ENCODE results near the gene ZNF507.
"Not testable (repeated sequence)": the region's sequence is repeated elsewhere in the genome, so short reads cannot be mapped to it uniquely, and the experiment has no call there.

The ZNF507 gene

DNA sequence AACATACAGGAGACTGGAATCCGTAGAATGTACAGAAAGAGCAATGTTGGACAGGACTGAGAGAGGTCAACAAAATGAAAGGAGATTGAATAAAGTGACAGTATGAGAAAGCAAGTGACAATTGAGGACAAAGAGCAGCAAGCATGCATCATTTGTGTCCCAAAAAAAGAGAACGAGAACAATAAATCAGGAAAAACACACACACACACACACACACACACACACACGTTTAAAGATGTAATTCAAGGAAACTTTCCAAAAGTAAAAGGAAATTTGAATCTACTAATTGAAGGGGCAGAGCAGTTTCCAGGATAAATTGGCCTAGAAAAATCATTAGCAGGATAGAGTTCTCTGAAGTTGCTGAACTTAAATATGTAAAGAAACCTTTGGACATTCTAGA lies 77.0 kb downstream of the ZNF507 start:
- H3K4me3 ChIP-seq (ENCODE audit: low read length), result no peak overlapping the region
- TF ChIP-seq CTCF (conservative IDR thresholded peaks at IDR 0.05; ENCODE audit: low read length), result no peak
- DNase-seq (ENCODE audit: low read depth), result no peak

GRCh38 chr19:32423944-32424343 lies 78.5 kb downstream of the ZNF507 start:
- not testable (repeated sequence) for DNase-seq (ENCODE audit: low read depth); H3K4me3 ChIP-seq (ENCODE audit: low read length)

DNA sequence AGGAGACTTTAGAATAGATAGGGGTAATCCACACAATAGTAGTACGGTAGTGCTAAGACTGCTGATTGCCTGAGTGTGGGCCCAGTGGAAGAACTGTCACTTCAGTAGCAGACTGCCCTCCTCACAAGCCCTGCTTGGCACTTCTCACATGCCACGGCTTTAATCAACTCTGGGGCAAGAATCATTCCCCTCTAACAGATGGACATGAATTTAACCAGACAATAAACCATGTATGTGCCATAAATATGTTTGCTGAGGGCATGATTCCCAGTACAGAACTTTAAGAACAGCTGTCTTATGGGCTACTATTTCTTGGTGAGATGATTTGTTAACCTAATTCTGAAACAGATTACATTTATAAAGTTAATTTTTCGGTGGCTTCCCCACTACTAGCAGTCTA lies 82.1 kb downstream of the ZNF507 start:
- DNase-seq (ENCODE audit: low read depth), result no peak
- TF ChIP-seq CTCF (conservative IDR thresholded peaks at IDR 0.05; ENCODE audit: low read length), result no peak

DNA sequence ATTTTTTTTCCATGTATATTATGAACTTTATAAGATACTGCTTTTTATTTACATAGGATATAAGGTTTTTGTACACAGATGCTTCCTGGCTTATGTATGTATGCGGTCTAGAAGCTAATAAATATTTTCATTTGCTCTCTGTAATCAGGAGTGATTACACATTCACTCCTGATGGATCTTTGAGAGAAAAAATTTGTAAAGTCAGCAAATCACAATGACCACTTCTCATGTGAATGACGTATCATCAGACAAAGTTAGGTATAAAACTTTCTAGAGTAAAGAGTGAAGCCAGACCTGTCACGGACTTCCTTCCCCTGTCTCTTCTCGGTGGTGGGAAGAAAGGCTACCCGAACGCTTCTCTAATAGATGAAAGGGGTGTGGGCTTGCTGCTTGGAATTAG lies 91.3 kb downstream of the ZNF507 start:
- DNase-seq (ENCODE audit: low read depth), result no peak
- TF ChIP-seq CTCF (conservative IDR thresholded peaks at IDR 0.05; ENCODE audit: low read length), result no peak
- no peak overlapping the region for H3K4me3 ChIP-seq (ENCODE audit: low read length)

More for the DNA sequence above, 82.1 kb downstream of the ZNF507 start:
- no peak overlapping the region for H3K4me3 ChIP-seq (ENCODE audit: low read length)

GRCh38 chr19:32437096-32437495 lies 91.7 kb downstream of the ZNF507 start:
- no peak overlapping the region for H3K4me3 ChIP-seq (ENCODE audit: low read length)
- DNase-seq (ENCODE audit: low read depth), result no peak
- no peak for TF ChIP-seq CTCF (conservative IDR thresholded peaks at IDR 0.05; ENCODE audit: low read length)

Data from AG10803 (cell line).